HFFc6 (cell line): ENCODE data around the gene POU6F2. TPM values are rescaled to one million over a fixed set of nuclear protein-coding genes. Genes with fewer than 3 reads are reported as not detected.

Experiments
- DNase-seq: peaks from one replicate; pipeline ENCODE4 v3.0.0-alpha.2; 2018
- H3K27ac Mint-ChIP-seq: 2 replicates; pipeline ENCODE4 v1.8.0; 2020; ENCODE audit warnings: mild to moderate bottlenecking, mixed read lengths
- H3K27me3 Mint-ChIP-seq: 2 replicates; pipeline ENCODE4 v1.8.0; 2021; ENCODE audit warnings: mild to moderate bottlenecking, moderate library complexity, mixed read lengths; ENCODE audit not compliant: insufficient read depth
- H3K36me3 Mint-ChIP-seq: 2 replicates; pipeline ENCODE4 v1.8.0; 2021; ENCODE audit warnings: low read depth, mixed read lengths
- H3K4me1 Mint-ChIP-seq: 2 replicates; pipeline ENCODE4 v1.8.0; 2020; ENCODE audit warnings: low read depth, mixed read lengths
- H3K4me3 Mint-ChIP-seq: 2 replicates; pipeline ENCODE4 v1.8.0; 2020; ENCODE audit warnings: mild to moderate bottlenecking, moderate library complexity, mixed read lengths
- H3K9me3 Mint-ChIP-seq: 2 replicates; pipeline ENCODE4 v1.8.0; 2020; ENCODE audit warnings: mild to moderate bottlenecking, mixed read lengths
- CTCF ChIP-seq: fragments of 200-600 bp; sonication (generic); IDR thresholded peaks from 2 replicates; pipeline ENCODE4 v1.5.0; 2021; ENCODE audit warnings: antibody characterized with exemption, mild to moderate bottlenecking
- long read RNA-seq: library from polyadenylated mRNA; unstranded; transcript quantifications from one replicate; pipeline ENCODE4 v2.0.0, GENCODE V29; 2019
- total RNA-seq, 6 experiments: library from RNA; stranded (reverse); fragmentation: NEBNext Ultra II Directional; extraction: Animal tissue kit (Norgen Biotek cat#: 25700); gene quantifications; 2 replicates in 1 of 6; 3 replicates in 5 of 6; pipeline ENCODE4 v1.2.3, GENCODE V29; 2021

Gene POU6F2
- total RNA-seq: not detected
- long read RNA-seq: 0 reads

- Mint-ChIP-seq H3K27ac (no peak within 1 kb of the TSS), H3K36me3 (no peaks in the 10 kb centered on the region), H3K9me3 (no peaks in the 10 kb centered on the region; the same call in 1 of the 2 replicates), H3K4me1 (no peaks in the 10 kb centered on the region), H3K27me3 (no peaks in the 10 kb centered on the region; the same call in 1 of the 2 replicates), H3K4me3 (no peak within 1 kb of the TSS)
- DNase-seq: no peak
- no peak for TF ChIP-seq CTCF
Observed at GRCh38 chr7:38977685-38978084, at the start of gene POU6F2. Gene POU6F2 (plus strand): TSS chr7:38977909. CDS start chr7:38977954, 45 bp downstream.

GRCh38 chr7:38928506-38928905 is 49.2 kb upstream of the POU6F2 start:
- no peak for DNase-seq
- Mint-ChIP-seq H3K27ac (no peak overlapping the region), H3K9me3 (no peaks in the 10 kb centered on the region), H3K4me3 (no peak overlapping the region), H3K27me3 (no peaks in the 10 kb centered on the region; the same call in 1 of the 2 replicates), H3K36me3 (no peaks in the 10 kb centered on the region), H3K4me1 (peaks cover 16% of the 10 kb centered on the region)
- no peak for TF ChIP-seq CTCF

- Mint-ChIP-seq H3K27ac (no peak overlapping the region), H3K4me1 (peaks cover 16% of the 10 kb centered on the region), H3K27me3 (no peaks in the 10 kb centered on the region; the same call in 1 of the 2 replicates), H3K36me3 (no peaks in the 10 kb centered on the region), H3K9me3 (no peaks in the 10 kb centered on the region), H3K4me3 (no peak overlapping the region)
- no peak for DNase-seq
- TF ChIP-seq CTCF: no peak
Observed at GRCh38 chr7:38929460-38930171, 48.1 kb upstream of the POU6F2 start.

GRCh38 chr7:38932509-38933168 is 45.1 kb upstream of the POU6F2 start:
- peak; percentile 48 for DNase-seq
- Mint-ChIP-seq H3K27ac (no peak overlapping the region), H3K36me3 (no peaks in the 10 kb centered on the region), H3K4me1 (peaks cover 16% of the 10 kb centered on the region), H3K9me3 (no peaks in the 10 kb centered on the region), H3K4me3 (no peak overlapping the region; the same call in 1 of the 2 replicates), H3K27me3 (peaks cover 10% of the 10 kb centered on the region)
- TF ChIP-seq CTCF: peak; percentile 96

GRCh38 chr7:38934051-38934450 is 43.7 kb upstream of the POU6F2 start:
- no peak for DNase-seq
- no peaks in the 10 kb centered on the region for H3K9me3 Mint-ChIP-seq
- H3K27me3 Mint-ChIP-seq: peaks cover 12% of the 10 kb centered on the region
- no peak for TF ChIP-seq CTCF
- H3K4me3 Mint-ChIP-seq: no peak overlapping the region
- H3K27ac Mint-ChIP-seq: no peak overlapping the region
- H3K4me1 Mint-ChIP-seq: peaks cover 16% of the 10 kb centered on the region
- H3K36me3 Mint-ChIP-seq: no peaks in the 10 kb centered on the region
